ENCODE measurements around the gene SAFB.
A peak's percentile ranks its signal among the peaks of the same experiment; 100 is the strongest.
"Not testable (repeated sequence)": the region's sequence is repeated elsewhere in the genome, so short reads cannot be mapped to it uniquely, and the experiment has no call there.

The SAFB gene

GRCh38 chr19:5687360-5688198, 64.7 kb downstream of the SAFB start:
- Histone ChIP-seq H3K27me3 (ENCODE audit: low read depth, low read length) (no peaks in the 10 kb centered on the region), H3K36me3 (replicated peaks; ENCODE audit: low read depth, low read length) (peaks cover 22% of the 10 kb centered on the region), H3K4me1 (ENCODE audit: low read length) (peaks cover 16% of the 10 kb centered on the region), H3K9me3 (ENCODE audit: insufficient read depth, low read length) (no peaks in the 10 kb centered on the region), H4K20me1 (ENCODE audit: insufficient read depth, low read length) (peaks cover 22% of the 10 kb centered on the region), H3K4me3 (ENCODE audit: low read length) (peak overlapping the region; percentile 79), H3K27ac (ENCODE audit: low read length) (no peak overlapping the region), H3K9ac (ENCODE audit: low read length) (no peak overlapping the region), H2AFZ (ENCODE audit: low read depth, low read length) (no peak overlapping the region), H3K4me2 (ENCODE audit: low read length) (peak overlapping the region; percentile 72), H3K79me2 (ENCODE audit: low read length) (peaks cover 26% of the 10 kb centered on the region)
- TF ChIP-seq EZH2phosphoT487 (IDR thresholded peaks at IDR 0.05; ENCODE audit: low read depth), result no peak
- TF ChIP-seq, protein P1, sequence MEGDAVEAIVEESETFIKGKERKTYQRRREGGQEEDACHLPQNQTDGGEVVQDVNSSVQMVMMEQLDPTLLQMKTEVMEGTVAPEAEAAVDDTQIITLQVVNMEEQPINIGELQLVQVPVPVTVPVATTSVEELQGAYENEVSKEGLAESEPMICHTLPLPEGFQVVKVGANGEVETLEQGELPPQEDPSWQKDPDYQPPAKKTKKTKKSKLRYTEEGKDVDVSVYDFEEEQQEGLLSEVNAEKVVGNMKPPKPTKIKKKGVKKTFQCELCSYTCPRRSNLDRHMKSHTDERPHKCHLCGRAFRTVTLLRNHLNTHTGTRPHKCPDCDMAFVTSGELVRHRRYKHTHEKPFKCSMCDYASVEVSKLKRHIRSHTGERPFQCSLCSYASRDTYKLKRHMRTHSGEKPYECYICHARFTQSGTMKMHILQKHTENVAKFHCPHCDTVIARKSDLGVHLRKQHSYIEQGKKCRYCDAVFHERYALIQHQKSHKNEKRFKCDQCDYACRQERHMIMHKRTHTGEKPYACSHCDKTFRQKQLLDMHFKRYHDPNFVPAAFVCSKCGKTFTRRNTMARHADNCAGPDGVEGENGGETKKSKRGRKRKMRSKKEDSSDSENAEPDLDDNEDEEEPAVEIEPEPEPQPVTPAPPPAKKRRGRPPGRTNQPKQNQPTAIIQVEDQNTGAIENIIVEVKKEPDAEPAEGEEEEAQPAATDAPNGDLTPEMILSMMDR (IDR thresholded peaks at IDR 0.05; ENCODE audit: low read depth, low read length), result no peak

GRCh38 chr19:5688262-5688881, 65.5 kb downstream of the SAFB start:
- H3K4me1 ChIP-seq (ENCODE audit: low read length), result peaks cover 22% of the 10 kb centered on the region
- not testable (repeated sequence) for H2AFZ ChIP-seq (ENCODE audit: low read depth, low read length); H3K4me3 ChIP-seq (ENCODE audit: low read length); H3K4me2 ChIP-seq (ENCODE audit: low read length); H3K9me3 ChIP-seq (ENCODE audit: insufficient read depth, low read length); H3K27ac ChIP-seq (ENCODE audit: low read length); H3K27me3 ChIP-seq (ENCODE audit: low read depth, low read length); H3K9ac ChIP-seq (ENCODE audit: low read length)
- peaks cover 34% of the 10 kb centered on the region for H3K79me2 ChIP-seq (ENCODE audit: low read length)
- peaks cover 30% of the 10 kb centered on the region for H4K20me1 ChIP-seq (ENCODE audit: insufficient read depth, low read length)
- H3K36me3 ChIP-seq (replicated peaks; ENCODE audit: low read depth, low read length), result peaks cover 30% of the 10 kb centered on the region

GRCh38 chr19:5690125-5690954, 67.5 kb downstream of the SAFB start, which contains the start of gene RPL36:
TSS of gene RPL36 (plus strand) at chr19:5690295. CDS start at chr19:5690508, 213 bp downstream.
- Histone ChIP-seq H3K27ac (ENCODE audit: low read length) (peak within 1 kb of the TSS; percentile 78), H3K27me3 (ENCODE audit: low read depth, low read length) (no peaks in the 10 kb centered on the region), H3K79me2 (ENCODE audit: low read length) (peaks cover 53% of the 10 kb centered on the region), H3K4me2 (ENCODE audit: low read length) (peak within 1 kb of the TSS; percentile 87), H3K36me3 (replicated peaks; ENCODE audit: low read depth, low read length) (peaks cover 47% of the 10 kb centered on the region), H4K20me1 (ENCODE audit: insufficient read depth, low read length) (peaks cover 49% of the 10 kb centered on the region), H2AFZ (ENCODE audit: low read depth, low read length) (peak within 1 kb of the TSS; percentile 61; the same call in 1 of the 2 replicates), H3K4me3 (ENCODE audit: low read length) (peak within 1 kb of the TSS; percentile 91), H3K9ac (ENCODE audit: low read length) (peak within 1 kb of the TSS; percentile 91), H3K4me1 (ENCODE audit: low read length) (peaks cover 22% of the 10 kb centered on the region), H3K9me3 (ENCODE audit: insufficient read depth, low read length) (no peaks in the 10 kb centered on the region)
- TF ChIP-seq, protein P1 (IDR thresholded peaks at IDR 0.05; ENCODE audit: low read depth, low read length), result peak; percentile 86
- no peak for TF ChIP-seq EZH2phosphoT487 (IDR thresholded peaks at IDR 0.05; ENCODE audit: low read depth)

DNA sequence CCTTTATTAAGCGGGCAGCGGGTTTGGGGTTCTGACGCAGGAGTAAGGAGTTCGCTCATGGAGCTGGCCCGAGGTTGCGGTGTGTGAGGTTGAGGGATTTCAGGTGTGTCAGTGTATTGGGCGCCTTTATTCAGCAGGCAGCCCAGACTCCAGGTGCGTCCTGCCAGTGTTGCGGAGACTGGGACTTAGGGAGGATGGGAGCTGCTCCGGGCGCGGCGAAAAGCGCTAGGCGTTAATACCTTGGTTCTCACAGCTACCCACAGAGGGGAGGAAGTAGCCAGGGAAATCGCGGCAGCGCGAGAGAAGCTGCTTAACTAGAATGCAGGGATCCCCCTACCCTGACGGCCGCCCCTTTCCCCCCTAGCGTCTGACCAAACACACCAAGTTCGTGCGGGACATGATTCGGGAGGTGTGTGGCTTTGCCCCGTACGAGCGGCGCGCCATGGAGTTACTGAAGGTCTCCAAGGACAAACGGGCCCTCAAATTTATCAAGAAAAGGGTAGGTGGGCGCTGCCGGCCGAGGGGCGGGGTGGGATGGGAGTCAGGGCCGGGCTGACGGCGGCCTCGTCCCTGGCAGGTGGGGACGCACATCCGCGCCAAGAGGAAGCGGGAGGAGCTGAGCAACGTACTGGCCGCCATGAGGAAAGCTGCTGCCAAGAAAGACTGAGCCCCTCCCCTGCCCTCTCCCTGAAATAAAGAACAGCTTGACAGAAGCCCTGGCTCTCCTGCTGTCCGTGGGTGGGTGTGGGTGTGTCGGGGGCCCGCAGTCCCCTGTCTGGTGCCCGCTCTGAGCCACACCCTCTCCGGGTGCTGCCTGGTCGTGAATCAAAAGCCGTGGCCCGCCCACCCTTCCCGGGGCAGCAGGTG, 68.3 kb downstream of the SAFB start:
- H3K79me2 ChIP-seq (ENCODE audit: low read length), result peaks cover 62% of the 10 kb centered on the region
- TF ChIP-seq, protein P1 (IDR thresholded peaks at IDR 0.05; ENCODE audit: low read depth, low read length), result no peak
- no peak for TF ChIP-seq EZH2phosphoT487 (IDR thresholded peaks at IDR 0.05; ENCODE audit: low read depth)
- H3K4me3 ChIP-seq (ENCODE audit: low read length), result peak overlapping the region; percentile 91
- H3K27ac ChIP-seq (ENCODE audit: low read length), result peak overlapping the region; percentile 78
- no peaks in the 10 kb centered on the region for H3K9me3 ChIP-seq (ENCODE audit: insufficient read depth, low read length)
- peak overlapping the region; percentile 87 for H3K4me2 ChIP-seq (ENCODE audit: low read length)
- H3K4me1 ChIP-seq (ENCODE audit: low read length), result peaks cover 17% of the 10 kb centered on the region
- peak overlapping the region; percentile 91 for H3K9ac ChIP-seq (ENCODE audit: low read length)
- H3K36me3 ChIP-seq (replicated peaks; ENCODE audit: low read depth, low read length), result peaks cover 55% of the 10 kb centered on the region
- H2AFZ ChIP-seq (ENCODE audit: low read depth, low read length), result no peak overlapping the region
- H4K20me1 ChIP-seq (ENCODE audit: insufficient read depth, low read length), result peaks cover 58% of the 10 kb centered on the region
- H3K27me3 ChIP-seq (ENCODE audit: low read depth, low read length), result no peaks in the 10 kb centered on the region
